Loucy (cell line): Measurements from ENCODE around the gene CYBB.

Experiments used
- CTCF ChIP-seq: fragments of 200-600 bp; sonication (generic); conservative IDR thresholded peaks from 2 replicates; pipeline ENCODE4 v1.5.1; 2014; ENCODE audit warnings: mild to moderate bottlenecking, antibody characterized with exemption, low read length
- EZH2phosphoT487 ChIP-seq: fragments of 200-600 bp; IDR thresholded peaks from 2 replicates; pipeline ENCODE4 v1.6.1; 2018; ENCODE audit warnings: antibody characterized with exemption, mild to moderate bottlenecking, moderate library complexity, borderline replicate concordance

GRCh38 chrX:37844622-37845021 lies 64.8 kb downstream of the CYBB start:
- TF ChIP-seq EZH2phosphoT487 (no peak), CTCF (no peak)
